Neural progenitor cell (in vitro differentiated cells): ENCODE results near the gene KPNA3. TPM values are rescaled to one million over a fixed set of nuclear protein-coding genes. Genes with fewer than 3 reads are reported as not detected.
A peak's percentile ranks its signal among the peaks of the same experiment; 100 is the strongest.

Experiments used
- DNase-seq: peaks from one replicate; pipeline ENCODE4 v3.0.0-alpha.2; 2016; ENCODE audit warnings: low spot score
- H2AFZ ChIP-seq: fragments of 200-600 bp; sonication (generic); replicated peaks from 2 replicates; pipeline ENCODE4 v1.6.1; 2016; ENCODE audit warnings: antibody characterized with exemption
- H3F3A ChIP-seq: fragments of 200-600 bp; sonication (generic); 2 replicates; pipeline ENCODE4 v1.6.1; 2016; ENCODE audit warnings: antibody characterized with exemption, low read depth
- H3K27ac ChIP-seq: fragments of 200-600 bp; sonication (generic); 2 replicates; pipeline ENCODE4 v1.5.1; 2016; ENCODE audit warnings: mild to moderate bottlenecking
- H3K27me3 ChIP-seq: fragments of 200-600 bp; sonication (generic); 2 replicates; pipeline ENCODE4 v1.6.1; 2016; ENCODE audit warnings: mild to moderate bottlenecking, moderate library complexity
- H3K36me3 ChIP-seq: fragments of 200-600 bp; sonication (generic); 2 replicates; pipeline ENCODE4 v1.5.1; 2016
- H3K4me1 ChIP-seq: fragments of 200-600 bp; sonication (generic); 2 replicates; pipeline ENCODE4 v1.6.1; 2016; ENCODE audit warnings: mixed run types
- H3K4me2 ChIP-seq: fragments of 200-600 bp; sonication (generic); 2 replicates; pipeline ENCODE4 v1.6.1; 2016
- H3K4me3 ChIP-seq: fragments of 200-600 bp; sonication (generic); 2 replicates; pipeline ENCODE4 v1.5.1; 2016
- H3K79me2 ChIP-seq: fragments of 200-600 bp; sonication (generic); 2 replicates; pipeline ENCODE4 v1.6.1; 2016; ENCODE audit warnings: low read depth
- H3K9ac ChIP-seq: fragments of 200-600 bp; sonication (generic); 2 replicates; pipeline ENCODE4 v1.6.1; 2016
- H3K9me3 ChIP-seq: fragments of 200-600 bp; sonication (generic); 2 replicates; pipeline ENCODE4 v1.5.1; 2016; ENCODE audit warnings: low read depth
- H4K20me1 ChIP-seq: fragments of 200-600 bp; sonication (generic); 2 replicates; pipeline ENCODE4 v1.6.1; 2016; ENCODE audit warnings: low read depth
- H3K27ac Mint-ChIP-seq: 3 replicates; pipeline ENCODE4 v1.8.0; 2021; ENCODE audit warnings: mixed read lengths
- H3K27me3 Mint-ChIP-seq: 2 replicates; pipeline ENCODE4 v1.8.0; 2022; ENCODE audit warnings: low read depth, mild to moderate bottlenecking, inconsistent platforms, moderate library complexity, mixed read lengths; ENCODE audit not compliant: insufficient read depth
- H3K36me3 Mint-ChIP-seq: 3 replicates; pipeline ENCODE4 v1.8.0; 2021; ENCODE audit warnings: mixed read lengths
- H3K4me1 Mint-ChIP-seq: 3 replicates; pipeline ENCODE4 v1.8.0; 2021; ENCODE audit warnings: mixed read lengths
- H3K4me3 Mint-ChIP-seq: 3 replicates; pipeline ENCODE4 v1.8.0; 2021; ENCODE audit warnings: mild to moderate bottlenecking, moderate library complexity, mixed read lengths
- H3K9me3 Mint-ChIP-seq: 3 replicates; pipeline ENCODE4 v1.8.0; 2020; ENCODE audit warnings: mixed read lengths
- EZH2 ChIP-seq: fragments of 200-600 bp; sonication (generic); IDR thresholded peaks from 2 replicates; pipeline ENCODE4 v1.6.1; 2017; ENCODE audit warnings: antibody characterized with exemption, mild to moderate bottlenecking, moderate library complexity
- EZH2phosphoT487 ChIP-seq: fragments of 200-600 bp; sonication (generic); IDR thresholded peaks from 2 replicates; pipeline ENCODE4 v1.6.1; 2017; ENCODE audit warnings: antibody characterized with exemption
- total RNA-seq: library from RNA; depleted of rRNA; stranded (reverse); fragments of >200 nt; gene quantifications from 2 replicates; pipeline ENCODE4 v1.2.3, GENCODE V29; 2015; ENCODE audit warnings: low replicate concordance
- TF ChIP-seq, protein P1 (sequence below): fragments of 200-600 bp; sonication (generic); IDR thresholded peaks from 2 replicates; pipeline ENCODE4 v1.5.1; 2017; ENCODE audit warnings: antibody characterized with exemption, mild to moderate bottlenecking

KPNA3 gene
- total RNA-seq, 1 donor from 2014 or later = 49.4 TPM

DNA sequence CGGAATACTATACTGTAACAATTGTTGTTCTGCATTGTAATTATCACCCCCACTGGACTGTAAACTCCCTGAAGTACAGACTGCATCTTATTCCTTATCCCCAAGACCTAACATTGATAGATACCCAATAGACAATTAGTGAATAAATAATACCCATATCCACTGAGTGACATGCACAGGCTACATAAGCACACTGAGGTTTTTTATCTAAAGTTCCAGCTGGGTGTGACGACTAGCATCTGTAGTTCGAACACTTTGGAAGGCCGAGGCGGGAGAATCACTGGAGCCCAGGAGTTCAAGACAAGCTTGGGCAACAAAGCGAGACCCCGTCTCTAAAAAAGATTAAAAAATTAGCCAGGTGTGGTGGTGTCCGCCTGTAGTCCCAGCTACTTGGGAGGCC is 2.5 kb downstream of the KPNA3 start:
- Mint-ChIP-seq H3K27ac (no peak overlapping the region), H3K36me3 (peaks cover 28% of the 10 kb centered on the region), H3K4me1 (peaks cover 29% of the 10 kb centered on the region), H3K27me3 (peaks cover 6% of the 10 kb centered on the region), H3K9me3 (peaks cover 2% of the 10 kb centered on the region), H3K4me3 (peak overlapping the region; percentile 100)
- H3K4me1 ChIP-seq = peaks cover 18% of the 10 kb centered on the region
- TF ChIP-seq EZH2phosphoT487 (no peak), EZH2 (no peak)
- TF ChIP-seq, protein P1, sequence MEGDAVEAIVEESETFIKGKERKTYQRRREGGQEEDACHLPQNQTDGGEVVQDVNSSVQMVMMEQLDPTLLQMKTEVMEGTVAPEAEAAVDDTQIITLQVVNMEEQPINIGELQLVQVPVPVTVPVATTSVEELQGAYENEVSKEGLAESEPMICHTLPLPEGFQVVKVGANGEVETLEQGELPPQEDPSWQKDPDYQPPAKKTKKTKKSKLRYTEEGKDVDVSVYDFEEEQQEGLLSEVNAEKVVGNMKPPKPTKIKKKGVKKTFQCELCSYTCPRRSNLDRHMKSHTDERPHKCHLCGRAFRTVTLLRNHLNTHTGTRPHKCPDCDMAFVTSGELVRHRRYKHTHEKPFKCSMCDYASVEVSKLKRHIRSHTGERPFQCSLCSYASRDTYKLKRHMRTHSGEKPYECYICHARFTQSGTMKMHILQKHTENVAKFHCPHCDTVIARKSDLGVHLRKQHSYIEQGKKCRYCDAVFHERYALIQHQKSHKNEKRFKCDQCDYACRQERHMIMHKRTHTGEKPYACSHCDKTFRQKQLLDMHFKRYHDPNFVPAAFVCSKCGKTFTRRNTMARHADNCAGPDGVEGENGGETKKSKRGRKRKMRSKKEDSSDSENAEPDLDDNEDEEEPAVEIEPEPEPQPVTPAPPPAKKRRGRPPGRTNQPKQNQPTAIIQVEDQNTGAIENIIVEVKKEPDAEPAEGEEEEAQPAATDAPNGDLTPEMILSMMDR = no peak
- DNase-seq = no peak
- H3K9me3 ChIP-seq = no peaks in the 10 kb centered on the region
- no peak overlapping the region for H3K4me3 ChIP-seq
- no peak overlapping the region for H3K27ac ChIP-seq
- no peak overlapping the region for H3K9ac ChIP-seq
- peaks cover 67% of the 10 kb centered on the region for H3K79me2 ChIP-seq
- peaks cover 24% of the 10 kb centered on the region for H3F3A ChIP-seq
- H4K20me1 ChIP-seq = peaks cover 46% of the 10 kb centered on the region
- H2AFZ ChIP-seq = no peak overlapping the region
- H3K4me2 ChIP-seq = peak overlapping the region; percentile 31
- H3K27me3 ChIP-seq = no peaks in the 10 kb centered on the region
- no peaks in the 10 kb centered on the region for H3K36me3 ChIP-seq

DNA sequence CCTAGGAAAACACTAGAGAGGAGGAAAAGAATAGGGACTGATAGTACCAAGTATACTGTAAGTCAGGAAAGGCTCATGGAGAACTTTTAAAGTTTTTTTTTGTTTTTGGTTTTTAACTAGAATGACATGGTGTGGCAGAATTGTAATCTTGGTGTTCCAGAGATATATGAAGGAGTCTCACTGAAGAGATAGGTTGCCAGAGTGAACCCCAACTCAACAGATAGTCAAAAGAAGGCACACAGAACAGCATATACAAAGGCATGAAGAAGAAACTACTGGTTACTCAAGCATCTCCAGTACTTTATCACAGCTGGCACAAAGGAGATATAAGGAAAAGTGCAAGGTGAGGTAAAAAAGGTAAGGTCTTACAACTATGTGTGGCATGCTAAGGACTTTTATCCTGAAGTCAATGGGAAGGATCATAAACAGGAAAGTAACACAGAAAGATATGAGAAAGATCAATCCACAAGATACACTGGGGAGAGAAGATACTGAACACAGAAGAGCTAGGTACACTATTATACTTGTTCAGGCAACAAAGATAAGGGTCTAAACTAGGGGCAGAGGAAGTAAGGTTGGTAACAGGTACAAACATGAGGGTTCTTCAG is 6.0 kb downstream of the KPNA3 start:
- no peak for DNase-seq
- Histone ChIP-seq H3F3A (peaks cover 4% of the 10 kb centered on the region), H3K9ac (no peak overlapping the region), H3K9me3 (no peaks in the 10 kb centered on the region), H3K27ac (no peak overlapping the region), H2AFZ (no peak overlapping the region), H3K4me1 (peaks cover 18% of the 10 kb centered on the region), H3K4me2 (no peak overlapping the region), H4K20me1 (peaks cover 79% of the 10 kb centered on the region), H3K4me3 (no peak overlapping the region), H3K79me2 (peaks cover 98% of the 10 kb centered on the region), H3K27me3 (no peaks in the 10 kb centered on the region), H3K36me3 (no peaks in the 10 kb centered on the region)
- peaks cover 4% of the 10 kb centered on the region for H3K27me3 Mint-ChIP-seq
- H3K4me1 Mint-ChIP-seq = peaks cover 29% of the 10 kb centered on the region
- H3K36me3 Mint-ChIP-seq = peaks cover 33% of the 10 kb centered on the region
- H3K4me3 Mint-ChIP-seq = no peak overlapping the region
- no peak for TF ChIP-seq EZH2phosphoT487
- TF ChIP-seq, protein P1 = no peak
- TF ChIP-seq EZH2 = no peak
- no peak overlapping the region for H3K27ac Mint-ChIP-seq
- peaks cover 2% of the 10 kb centered on the region for H3K9me3 Mint-ChIP-seq

DNA sequence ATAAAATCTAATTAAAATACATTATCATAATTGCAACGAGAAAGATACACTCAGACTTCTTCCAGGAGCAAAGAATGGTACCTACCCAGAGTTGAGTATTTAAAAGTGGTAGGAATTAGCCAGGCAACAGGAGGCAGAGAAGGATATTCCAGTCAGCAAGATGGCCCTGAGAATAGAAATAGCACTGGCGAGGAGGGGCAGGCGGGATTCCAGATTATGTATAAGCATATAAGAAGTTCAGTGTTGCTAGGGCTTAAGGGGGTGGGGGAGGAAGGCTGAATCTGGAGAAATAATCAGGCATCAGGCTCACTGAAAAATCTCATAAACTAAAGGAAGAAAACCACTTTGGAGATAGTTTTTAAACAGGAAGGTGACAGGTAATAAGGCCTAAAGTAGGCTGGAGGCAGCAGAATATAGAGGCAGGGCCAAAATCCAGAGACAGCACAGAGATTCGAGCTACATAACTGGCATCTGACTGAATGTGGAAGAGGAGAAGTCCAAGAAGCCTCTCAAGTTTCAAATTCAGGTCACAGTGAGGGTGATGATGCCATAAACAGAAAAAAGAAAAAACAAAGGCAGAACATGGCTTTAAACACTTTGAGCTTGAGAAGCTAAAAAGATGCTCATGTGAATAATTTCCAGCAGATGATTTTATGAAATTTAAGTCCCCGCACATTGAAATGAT is 7.5 kb downstream of the KPNA3 start:
- H3K27ac ChIP-seq = no peak overlapping the region
- H4K20me1 ChIP-seq = peaks cover 75% of the 10 kb centered on the region
- H3K4me1 ChIP-seq = peaks cover 10% of the 10 kb centered on the region
- no peak overlapping the region for H2AFZ ChIP-seq
- no peak overlapping the region for H3K9ac ChIP-seq
- peaks cover 36% of the 10 kb centered on the region for H3K36me3 Mint-ChIP-seq
- H3K4me1 Mint-ChIP-seq = peaks cover 21% of the 10 kb centered on the region
- no peaks in the 10 kb centered on the region for H3K27me3 ChIP-seq
- peaks cover 96% of the 10 kb centered on the region for H3K79me2 ChIP-seq
- H3K27me3 Mint-ChIP-seq = peaks cover 4% of the 10 kb centered on the region
- H3K4me2 ChIP-seq = no peak overlapping the region
- H3F3A ChIP-seq = no peaks in the 10 kb centered on the region
- H3K9me3 ChIP-seq = no peaks in the 10 kb centered on the region
- no peak for DNase-seq
- no peak overlapping the region for H3K27ac Mint-ChIP-seq
- no peaks in the 10 kb centered on the region for H3K36me3 ChIP-seq
- TF ChIP-seq, protein P1 = no peak
- TF ChIP-seq EZH2 (no peak), EZH2phosphoT487 (no peak)
- H3K4me3 Mint-ChIP-seq = no peak overlapping the region
- no peak overlapping the region for H3K4me3 ChIP-seq
- peaks cover 2% of the 10 kb centered on the region for H3K9me3 Mint-ChIP-seq
